Sigmoid colon (tissue), 4 donors: Measurements from ENCODE around the gene NR1H3.

Experiments
- CTCF ChIP-seq, 4 experiments: fragments of 450-650 bp in 3 of 4; fragments of 200-600 bp in 1 of 4; IDR thresholded peaks; one replicate each; pipeline ENCODE4 v1.5.1; 2016 to 2019; ENCODE audit warnings: antibody characterized with exemption in 4 of 4, mild to moderate bottlenecking in 3 of 4, moderate library complexity in 2 of 4
- EP300 ChIP-seq, 4 donors: sonication (generic); formaldehyde crosslinking; IDR thresholded peaks; one replicate each; pipeline ENCODE4 v1.6.1; 2017; ENCODE audit warnings: antibody characterized with exemption in 4 of 4
- POLR2A ChIP-seq, 2 donors: fragments of 450-650 bp; IDR thresholded peaks; one replicate each; pipeline ENCODE4 v1.6.1; 2016; ENCODE audit warnings: antibody characterized with exemption in 2 of 2, mild to moderate bottlenecking in 2 of 2, moderate library complexity in 2 of 2
- POLR2AphosphoS5 ChIP-seq, 4 donors: sonication (generic); formaldehyde crosslinking; IDR thresholded peaks; one replicate each; pipeline ENCODE4 v1.6.1; 2017; ENCODE audit warnings: antibody characterized with exemption in 4 of 4

DNA sequence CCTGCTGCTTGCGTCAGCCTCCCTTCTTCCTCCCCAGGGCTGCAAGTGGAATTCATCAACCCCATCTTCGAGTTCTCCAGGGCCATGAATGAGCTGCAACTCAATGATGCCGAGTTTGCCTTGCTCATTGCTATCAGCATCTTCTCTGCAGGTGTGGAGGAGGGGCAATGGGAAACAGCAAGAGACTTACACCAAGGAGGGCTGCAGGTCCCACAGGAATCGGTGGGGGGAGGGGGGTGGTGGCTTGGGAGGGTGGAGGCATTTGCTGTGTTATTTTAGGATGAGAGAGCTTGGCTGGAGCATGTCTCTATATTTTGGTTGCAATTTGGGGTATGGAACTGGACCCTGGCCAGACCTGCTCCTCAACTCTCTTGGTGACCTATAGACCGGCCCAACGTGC is 10.1 kb downstream of the NR1H3 start:
- TF ChIP-seq CTCF (IDR thresholded peaks at IDR 0.05) (no peak), POLR2A (IDR thresholded peaks at IDR 0.05) (no peak), POLR2AphosphoS5 (IDR thresholded peaks at IDR 0.05) (no peak), EP300 (IDR thresholded peaks at IDR 0.05) (no peak)
